OCI-LY7 (cell line): Measurements from ENCODE around the gene OCSTAMP. TPM values are rescaled to one million over a fixed set of nuclear protein-coding genes. Genes with fewer than 3 reads are reported as not detected.

Experiments used
- BruUV-seq: library from RNA; stranded (reverse); fragments of 400-500 nt; replicated peaks from 2 replicates; lab custom pipeline; 2021; lab: Mats Ljungman, UMichigan
- CTCF ChIA-PET: fragments of 300-600 bp; sonication (Branson Sonifier 250); formaldehyde crosslinking; loops from one replicate; lab custom pipeline; 2022; ENCODE audit warnings: antibody characterized with exemption; ENCODE audit not compliant: unreplicated experiment; lab: Charles Lee
- POLR2A ChIA-PET: fragments of 300-600 bp; sonication (Branson Sonifier 250); formaldehyde crosslinking; loops from one replicate; lab custom pipeline; 2022; ENCODE audit warnings: antibody characterized with exemption; lab: Charles Lee
- DNase-seq: peaks from one replicate; pipeline ENCODE4 v3.0.0-alpha.2; 2015; ENCODE audit warnings: low spot score
- H2AFZ ChIP-seq: fragments of 200-600 bp; sonication (generic), shearing (Covaris generic); 2 replicates; pipeline ENCODE4 v1.6.1; 2014; ENCODE audit warnings: mild to moderate bottlenecking, antibody characterized with exemption, low read length, moderate library complexity
- H3K27ac ChIP-seq: fragments of 200-600 bp; sonication (generic); 2 replicates; pipeline ENCODE4 v1.5.1; 2014; ENCODE audit warnings: mixed run types, low read depth, mild to moderate bottlenecking, moderate library complexity, low read length, inconsistent platforms; ENCODE audit not compliant: poor library complexity, severe bottlenecking
- H3K36me3 ChIP-seq: fragments of 200-600 bp; sonication (generic); 2 replicates; pipeline ENCODE4 v1.6.1; 2014; ENCODE audit warnings: mild to moderate bottlenecking, antibody characterized with exemption, low read length, moderate library complexity, mixed read lengths; ENCODE audit not compliant: insufficient read depth
- H3K4me1 ChIP-seq: fragments of 200-600 bp; sonication (generic); 2 replicates; pipeline ENCODE4 v1.5.1; 2014; ENCODE audit warnings: mild to moderate bottlenecking, low read length; ENCODE audit not compliant: insufficient read depth, poor library complexity, severe bottlenecking
- H3K4me2 ChIP-seq: fragments of 200-600 bp; sonication (generic); 2 replicates; pipeline ENCODE4 v1.6.1; 2014; ENCODE audit warnings: mild to moderate bottlenecking, low read length
- H3K4me3 ChIP-seq: fragments of 200-600 bp; sonication (generic); 2 replicates; pipeline ENCODE4 v1.5.1; 2014; ENCODE audit warnings: mild to moderate bottlenecking, low read depth, low read length; ENCODE audit not compliant: poor library complexity, severe bottlenecking
- H3K79me2 ChIP-seq: fragments of 200-600 bp; sonication (generic); 2 replicates; pipeline ENCODE4 v1.6.1; 2016; ENCODE audit warnings: low read depth, mild to moderate bottlenecking, low read length, moderate library complexity, mixed read lengths; ENCODE audit not compliant: insufficient read depth
- H3K9me2 ChIP-seq: fragments of 200-600 bp; sonication (generic); 2 replicates; pipeline ENCODE4 v1.6.1; 2016; ENCODE audit warnings: mild to moderate bottlenecking, low read length, mixed read lengths; ENCODE audit not compliant: insufficient read depth
- H3K9me3 ChIP-seq: fragments of 200-600 bp; sonication (generic); 2 replicates; pipeline ENCODE4 v1.6.1; 2014; ENCODE audit warnings: mild to moderate bottlenecking, mixed run types, low read length, mixed read lengths
- H4K20me1 ChIP-seq: fragments of 200-600 bp; sonication (generic); 2 replicates; pipeline ENCODE4 v1.6.1; 2014; ENCODE audit warnings: mild to moderate bottlenecking, antibody characterized with exemption, low read length, moderate library complexity, mixed read lengths; ENCODE audit not compliant: insufficient read depth
- EZH2phosphoT487 ChIP-seq: fragments of 200-600 bp; sonication (generic); IDR thresholded peaks from 2 replicates; pipeline ENCODE4 v1.6.1; 2018; ENCODE audit warnings: low read depth, borderline replicate concordance, mild to moderate bottlenecking, mixed run types, antibody characterized with exemption, low read length, moderate library complexity, mixed read lengths
- intact Hi-C: fragments of 100-400 bp; cut with micrococcal nuclease; formaldehyde crosslinking; loops from one replicate; pipeline ENCODE4 v1.10.0; 2022; ENCODE audit not compliant: unreplicated experiment
- total RNA-seq, 2 experiments: library from RNA; depleted of rRNA in 1 of 2; stranded (reverse); fragments of >200 nt in 1 of 2; shearing (Covaris generic) in 1 of 2; gene quantifications; 2 replicates each; pipeline ENCODE4 v1.2.3, GENCODE V29; 2014 to 2022
- TF ChIP-seq, protein P1 (sequence below): fragments of 200-600 bp; sonication (generic); conservative IDR thresholded peaks from 2 replicates; pipeline ENCODE4 v1.5.1; 2014; ENCODE audit warnings: mild to moderate bottlenecking, antibody characterized with exemption, low read length, moderate library complexity, mixed read lengths

The OCSTAMP gene
- total RNA-seq, 2 experiments from 2014 or later: not detected

DNA sequence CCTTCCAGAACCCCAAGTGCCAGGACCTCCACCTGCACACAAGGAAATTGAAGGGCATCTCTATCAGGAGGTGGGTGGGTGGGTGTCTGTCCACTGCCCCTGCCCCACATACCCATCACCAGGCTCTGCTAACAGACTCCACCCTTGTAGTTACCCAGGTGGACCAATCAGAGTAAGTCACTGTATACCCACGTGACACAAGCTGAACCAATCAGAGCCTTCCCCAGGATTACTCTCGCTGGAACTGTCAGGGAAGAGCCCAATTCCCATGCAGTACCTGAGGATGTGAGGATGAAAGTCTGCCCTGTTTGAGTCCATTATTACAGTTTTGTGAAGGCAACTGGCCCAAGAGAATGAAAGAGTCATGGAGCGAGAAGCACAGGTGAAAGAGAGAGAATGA lies 4.2 kb downstream of the OCSTAMP start:
- no peaks in the 10 kb centered on the region for H4K20me1 ChIP-seq
- H3K4me3 ChIP-seq: no peak overlapping the region
- H3K4me1 ChIP-seq: no peaks in the 10 kb centered on the region
- no peak overlapping the region for H2AFZ ChIP-seq
- H3K79me2 ChIP-seq: no peaks in the 10 kb centered on the region
- no TSS peak for BruUV-seq
- ChIA-PET POLR2A (no interaction called here), CTCF (no interaction called here)
- no peaks in the 10 kb centered on the region for H3K36me3 ChIP-seq
- no peak for TF ChIP-seq EZH2phosphoT487
- TF ChIP-seq, protein P1, sequence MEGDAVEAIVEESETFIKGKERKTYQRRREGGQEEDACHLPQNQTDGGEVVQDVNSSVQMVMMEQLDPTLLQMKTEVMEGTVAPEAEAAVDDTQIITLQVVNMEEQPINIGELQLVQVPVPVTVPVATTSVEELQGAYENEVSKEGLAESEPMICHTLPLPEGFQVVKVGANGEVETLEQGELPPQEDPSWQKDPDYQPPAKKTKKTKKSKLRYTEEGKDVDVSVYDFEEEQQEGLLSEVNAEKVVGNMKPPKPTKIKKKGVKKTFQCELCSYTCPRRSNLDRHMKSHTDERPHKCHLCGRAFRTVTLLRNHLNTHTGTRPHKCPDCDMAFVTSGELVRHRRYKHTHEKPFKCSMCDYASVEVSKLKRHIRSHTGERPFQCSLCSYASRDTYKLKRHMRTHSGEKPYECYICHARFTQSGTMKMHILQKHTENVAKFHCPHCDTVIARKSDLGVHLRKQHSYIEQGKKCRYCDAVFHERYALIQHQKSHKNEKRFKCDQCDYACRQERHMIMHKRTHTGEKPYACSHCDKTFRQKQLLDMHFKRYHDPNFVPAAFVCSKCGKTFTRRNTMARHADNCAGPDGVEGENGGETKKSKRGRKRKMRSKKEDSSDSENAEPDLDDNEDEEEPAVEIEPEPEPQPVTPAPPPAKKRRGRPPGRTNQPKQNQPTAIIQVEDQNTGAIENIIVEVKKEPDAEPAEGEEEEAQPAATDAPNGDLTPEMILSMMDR: no peak
- H3K9me2 ChIP-seq: no peaks in the 10 kb centered on the region
- intact Hi-C loops: no loop called here
- H3K4me2 ChIP-seq: no peak overlapping the region
- H3K9me3 ChIP-seq: no peaks in the 10 kb centered on the region
- DNase-seq: no peak
- H3K27ac ChIP-seq: no peak overlapping the region

DNA sequence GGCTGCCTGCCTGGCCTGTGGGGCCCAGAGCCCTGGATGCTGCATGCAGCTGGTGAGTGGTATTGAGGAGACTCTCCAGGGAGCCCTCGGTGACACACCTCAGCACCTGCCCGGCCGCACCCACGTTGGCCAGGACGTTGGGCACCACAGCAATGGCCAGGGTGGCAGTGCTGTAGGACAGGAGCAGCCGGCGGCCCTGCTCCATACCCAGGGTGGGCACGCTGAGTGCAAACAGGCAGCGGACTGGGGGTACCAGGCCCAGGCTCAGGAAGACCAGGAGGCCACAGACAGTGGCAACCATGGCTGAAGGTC lies 4.7 kb downstream of the OCSTAMP start:
- POLR2A ChIA-PET: no interaction called here
- intact Hi-C loops: no loop called here

DNA sequence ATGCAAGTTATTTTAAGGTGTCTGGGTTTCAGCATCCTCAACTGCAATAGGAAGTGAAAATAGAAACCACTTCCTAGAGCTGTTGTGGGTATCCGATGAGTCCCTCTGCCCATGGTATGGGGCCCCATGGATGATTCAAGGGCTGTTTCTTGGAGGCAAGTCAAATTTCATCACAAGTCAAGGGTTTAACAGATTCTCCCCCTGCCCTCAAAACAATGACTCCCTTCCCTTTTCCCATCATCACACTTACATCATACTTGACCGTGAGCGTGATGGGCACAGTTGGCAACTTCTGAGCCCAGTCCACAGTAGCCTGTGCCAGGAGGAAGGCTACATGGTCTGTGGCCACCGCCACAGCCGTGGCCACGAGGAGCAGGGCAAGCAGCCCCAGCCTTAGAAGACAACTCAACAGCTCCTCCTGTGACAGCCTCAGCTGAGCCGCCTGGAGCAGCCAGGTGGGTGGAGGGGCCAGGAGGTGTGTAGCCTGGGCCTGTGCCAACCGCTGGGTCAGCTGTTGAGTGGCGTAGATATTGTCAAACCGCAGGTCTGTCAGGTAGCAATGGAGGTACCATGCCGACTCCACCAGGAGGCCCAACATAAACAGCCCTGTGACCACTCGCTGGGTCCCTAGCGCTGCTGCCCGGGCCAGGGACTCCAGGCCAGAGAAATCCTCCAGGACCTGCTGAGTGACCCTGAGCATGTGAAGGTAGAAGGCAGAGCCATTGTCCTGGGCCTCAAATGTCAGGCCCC lies 5.2 kb downstream of the OCSTAMP start:
- H3K4me1 ChIP-seq: no peaks in the 10 kb centered on the region
- intact Hi-C loops: no loop called here
- no peaks in the 10 kb centered on the region for H3K9me3 ChIP-seq
- no peaks in the 10 kb centered on the region for H3K79me2 ChIP-seq
- H3K9me2 ChIP-seq: no peaks in the 10 kb centered on the region
- no peak overlapping the region for H3K27ac ChIP-seq
- no peak for TF ChIP-seq EZH2phosphoT487
- TF ChIP-seq, protein P1: no peak
- no TSS peak for BruUV-seq
- H4K20me1 ChIP-seq: no peaks in the 10 kb centered on the region
- H3K4me3 ChIP-seq: no peak overlapping the region
- no peaks in the 10 kb centered on the region for H3K36me3 ChIP-seq
- no peak overlapping the region for H2AFZ ChIP-seq
- no peak overlapping the region for H3K4me2 ChIP-seq
- no peak for DNase-seq
- ChIA-PET CTCF (no interaction called here), POLR2A (no interaction called here)

More for the DNA sequence above, 4.7 kb downstream of the OCSTAMP start:
- H3K9me3 ChIP-seq: no peaks in the 10 kb centered on the region
- no peaks in the 10 kb centered on the region for H3K9me2 ChIP-seq
- H3K4me3 ChIP-seq: no peak overlapping the region
- H2AFZ ChIP-seq: no peak overlapping the region
- no TSS peak for BruUV-seq
- CTCF ChIA-PET: no interaction called here
- H3K79me2 ChIP-seq: no peaks in the 10 kb centered on the region
- no peaks in the 10 kb centered on the region for H3K4me1 ChIP-seq
- H3K4me2 ChIP-seq: no peak overlapping the region
- no peaks in the 10 kb centered on the region for H3K36me3 ChIP-seq
- TF ChIP-seq, protein P1: no peak
- no peak for TF ChIP-seq EZH2phosphoT487
- DNase-seq: no peak
- H3K27ac ChIP-seq: no peak overlapping the region
- H4K20me1 ChIP-seq: no peaks in the 10 kb centered on the region
